GM10266 (cell line): ENCODE data around the gene SCIMP.

Experiments
- DNase-seq: peaks from one replicate; pipeline ENCODE4 v3.0.0; 2012; ENCODE audit errors: extremely low spot score
- CTCF ChIP-seq: IDR thresholded peaks from 2 replicates; pipeline ENCODE4 v1.5.1; 2012; ENCODE audit warnings: mild to moderate bottlenecking, low read depth; ENCODE audit not compliant: control insufficient read depth, insufficient read depth; ENCODE audit errors: missing control alignments

Gene SCIMP

GRCh38 chr17:5200360-5200759, 34.3 kb downstream of the SCIMP start:
- TF ChIP-seq CTCF = no peak
- DNase-seq = peak; percentile 45

GRCh38 chr17:5198472-5198871, 36.2 kb downstream of the SCIMP start:
- no peak for TF ChIP-seq CTCF
- no peak for DNase-seq

- no peak for TF ChIP-seq CTCF
- no peak for DNase-seq
These were observed 40.3 kb downstream of the SCIMP start for GRCh38 chr17:5194346-5194745.

GRCh38 chr17:5191541-5192417, 42.9 kb downstream of the SCIMP start, which contains the start of gene ZNF594:
ZNF594 (minus strand) TSS chr17:5191868; CDS start chr17:5184256, 7,612 bp downstream.
- DNase-seq = peak; percentile 96
- TF ChIP-seq CTCF = peak; percentile 94

- no peak for DNase-seq
- no peak for TF ChIP-seq CTCF
These were observed 50.4 kb downstream of the SCIMP start for GRCh38 chr17:5184288-5184687.

GRCh38 chr17:5183410-5183793, 51.3 kb downstream of the SCIMP start:
- no peak for DNase-seq
- TF ChIP-seq CTCF = no peak
